Measurements from ENCODE around the gene POLG2. TPM values are rescaled to one million over a fixed set of nuclear protein-coding genes. Genes with fewer than 3 reads are reported as not detected.

POLG2 gene
- total RNA-seq, 2 donors from 2014 or later = 6.5 to 18.1 TPM

GRCh38 chr17:64537488-64537887 lies 40.6 kb upstream of the POLG2 start:
- Histone ChIP-seq H3K36me3 (replicated peaks in 1 of 2; ENCODE audit: insufficient read depth in 1 of 2, low read depth in 2 of 2) (peaks cover 0 to 38% of the 10 kb centered on the region in 2 donors), H3K27me3 (no peaks in the 10 kb centered on the region), H3K27ac (no peak overlapping the region), H3K4me3 (no peak overlapping the region), H3K4me1 (no peaks in the 10 kb centered on the region), H3K9me3 (no peaks in the 10 kb centered on the region)
- no peak for TF ChIP-seq POLR2A (IDR thresholded peaks at IDR 0.05)
- TF ChIP-seq CTCF (IDR thresholded peaks at IDR 0.05) = no peak
- ATAC-seq (no peak), DNase-seq (no peak)
- 67 to 81% methylated on average over 5 of the region's 5 CpGs for WGBS, 2 donors
- intact Hi-C loops (cut with DNase I) = no loop called here

- Histone ChIP-seq H3K4me1 (no peaks in the 10 kb centered on the region), H3K36me3 (replicated peaks in 1 of 2; ENCODE audit: insufficient read depth in 1 of 2, low read depth in 2 of 2) (peaks cover 0 to 42% of the 10 kb centered on the region in 2 donors)
- intact Hi-C loops (cut with DNase I) = no loop called here
Measured at GRCh38 chr17:64536913-64537312, 40.1 kb upstream of the POLG2 start.

GRCh38 chr17:64535357-64535756 lies 38.5 kb upstream of the POLG2 start:
- no peak for ATAC-seq
- intact Hi-C loops (cut with DNase I) = no loop called here
- no peaks in the 10 kb centered on the region for H3K27me3 ChIP-seq

More at GRCh38 chr17:64536913-64537312, 40.1 kb upstream of the POLG2 start:
- H3K9me3 ChIP-seq = no peaks in the 10 kb centered on the region
- no peak for DNase-seq
- H3K4me3 ChIP-seq = no peak overlapping the region
- no peak for ATAC-seq
- no peak overlapping the region for H3K27ac ChIP-seq
- no peaks in the 10 kb centered on the region for H3K27me3 ChIP-seq
- TF ChIP-seq POLR2A (IDR thresholded peaks at IDR 0.05) (no peak), CTCF (IDR thresholded peaks at IDR 0.05) (no peak)
- WGBS, 2 donors = 77 to 88% methylated on average over 2 of the region's 2 CpGs

GRCh38 chr17:64534187-64534586 lies 37.3 kb upstream of the POLG2 start:
- 89 to 92% methylated on average over 3 of the region's 3 CpGs for WGBS, 2 donors
- Histone ChIP-seq H3K27me3 (no peaks in the 10 kb centered on the region), H3K9me3 (no peaks in the 10 kb centered on the region), H3K36me3 (replicated peaks in 1 of 2; ENCODE audit: insufficient read depth in 1 of 2, low read depth in 2 of 2) (peaks cover 0 to 58% of the 10 kb centered on the region in 2 donors), H3K4me1 (no peaks in the 10 kb centered on the region), H3K4me3 (no peak overlapping the region), H3K27ac (no peak overlapping the region)
- intact Hi-C loops (cut with DNase I) = no loop called here
- DNase-seq (no peak), ATAC-seq (no peak)
- TF ChIP-seq CTCF (IDR thresholded peaks at IDR 0.05) = no peak
- TF ChIP-seq POLR2A (IDR thresholded peaks at IDR 0.05) = no peak

More at GRCh38 chr17:64535357-64535756, 38.5 kb upstream of the POLG2 start:
- H3K27ac ChIP-seq = no peak overlapping the region
- H3K9me3 ChIP-seq = no peaks in the 10 kb centered on the region
- no peak for TF ChIP-seq POLR2A (IDR thresholded peaks at IDR 0.05)
- no peak for TF ChIP-seq CTCF (IDR thresholded peaks at IDR 0.05)
- H3K36me3 ChIP-seq (replicated peaks in 1 of 2; ENCODE audit: insufficient read depth in 1 of 2, low read depth in 2 of 2) = peaks cover 0 to 47% of the 10 kb centered on the region in 2 donors
- WGBS, 2 donors = 74 to 80% methylated on average over 6 of the region's 6 CpGs
- no peaks in the 10 kb centered on the region for H3K4me1 ChIP-seq
- DNase-seq = no peak
- H3K4me3 ChIP-seq = no peak overlapping the region

- H3K4me3 ChIP-seq = no peak overlapping the region
- H3K9me3 ChIP-seq = no peaks in the 10 kb centered on the region
- ATAC-seq (no peak), DNase-seq (no peak)
- H3K4me1 ChIP-seq = no peaks in the 10 kb centered on the region
- intact Hi-C loops (cut with DNase I) = no loop called here
- 91 to 93% methylated on average over 2 of the region's 2 CpGs for WGBS, 2 donors
- H3K27ac ChIP-seq = no peak overlapping the region
- H3K36me3 ChIP-seq (replicated peaks in 1 of 2; ENCODE audit: insufficient read depth in 1 of 2, low read depth in 2 of 2) = peaks cover 0 to 61% of the 10 kb centered on the region in 2 donors
- TF ChIP-seq CTCF (IDR thresholded peaks at IDR 0.05) (no peak), POLR2A (IDR thresholded peaks at IDR 0.05) (no peak)
- no peaks in the 10 kb centered on the region for H3K27me3 ChIP-seq
Measured at GRCh38 chr17:64533784-64534183, 36.9 kb upstream of the POLG2 start.
